NCI-H2081 treated with DMSO at 0.1 percent for 48 hours (cell line): Measurements from ENCODE around the gene GLI3.

Experiments used
- DNase-seq: peaks from one replicate; lab custom pipeline; 2025; lab: John Stamatoyannopoulos, UW

GLI3 gene

DNA sequence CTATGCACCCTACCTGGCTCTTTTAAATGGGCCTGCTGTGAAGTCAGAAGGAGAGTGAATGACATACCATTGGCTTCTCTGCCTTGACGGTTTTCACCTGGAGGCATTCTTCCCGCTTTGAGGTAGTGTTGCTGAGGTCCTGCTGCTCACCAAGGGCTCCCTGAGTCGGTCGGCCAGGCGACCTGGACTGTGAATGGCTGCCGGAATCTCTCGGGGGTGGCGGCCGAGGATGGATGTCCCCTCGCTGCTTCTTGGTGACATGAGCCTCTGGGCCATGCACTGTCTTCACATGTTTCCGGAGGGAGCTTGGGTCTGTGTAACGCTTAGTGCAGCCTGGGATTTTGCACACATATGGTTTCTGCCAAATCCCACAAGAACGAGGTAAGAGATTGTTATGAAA lies 264.7 kb downstream of the GLI3 start:
- no peak for DNase-seq

DNA sequence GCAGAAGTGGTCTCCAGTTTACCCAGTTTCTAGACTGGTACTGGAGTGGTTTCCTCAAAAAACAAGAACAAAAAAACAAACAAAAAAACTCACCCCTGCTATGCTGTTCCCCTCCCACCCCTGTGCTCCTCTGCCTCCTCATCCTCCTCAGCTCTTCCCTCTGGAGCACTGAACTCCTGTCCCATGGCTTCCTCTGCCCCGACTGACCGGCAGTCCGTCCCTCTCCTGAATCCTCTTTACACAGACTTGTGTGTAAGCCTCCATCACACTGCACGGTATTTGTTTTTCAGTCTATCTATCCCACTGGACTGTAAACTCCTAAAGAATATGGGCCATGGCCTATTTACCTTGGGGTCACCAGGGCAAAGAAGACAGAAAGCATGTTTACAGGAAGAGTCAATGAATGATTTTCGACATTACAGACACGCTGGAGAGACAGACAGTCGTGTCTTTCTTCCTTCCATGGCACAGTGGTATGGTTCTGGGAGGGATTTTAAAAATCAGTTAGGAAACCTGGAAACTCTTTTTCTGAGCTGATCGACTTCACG lies 265.3 kb downstream of the GLI3 start:
- no peak for DNase-seq

DNA sequence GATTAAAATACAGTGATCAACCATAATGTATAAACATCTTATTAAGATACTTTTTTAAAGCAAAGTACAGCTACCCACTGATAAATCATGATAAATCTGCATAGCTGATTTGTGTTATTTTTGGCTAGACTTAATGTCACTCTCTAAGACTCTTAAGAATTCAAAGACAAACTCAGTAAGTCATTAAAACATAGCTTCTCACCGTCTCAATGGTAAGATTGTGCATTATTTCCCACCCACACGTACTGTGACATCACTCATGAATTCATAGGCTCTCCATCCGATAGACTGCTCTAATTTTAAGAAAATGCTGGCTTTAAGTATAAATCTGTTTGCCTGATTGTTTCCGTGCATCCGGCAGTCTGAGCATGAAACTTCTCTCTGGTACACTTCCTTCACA lies 266.1 kb downstream of the GLI3 start:
- DNase-seq: no peak

DNA sequence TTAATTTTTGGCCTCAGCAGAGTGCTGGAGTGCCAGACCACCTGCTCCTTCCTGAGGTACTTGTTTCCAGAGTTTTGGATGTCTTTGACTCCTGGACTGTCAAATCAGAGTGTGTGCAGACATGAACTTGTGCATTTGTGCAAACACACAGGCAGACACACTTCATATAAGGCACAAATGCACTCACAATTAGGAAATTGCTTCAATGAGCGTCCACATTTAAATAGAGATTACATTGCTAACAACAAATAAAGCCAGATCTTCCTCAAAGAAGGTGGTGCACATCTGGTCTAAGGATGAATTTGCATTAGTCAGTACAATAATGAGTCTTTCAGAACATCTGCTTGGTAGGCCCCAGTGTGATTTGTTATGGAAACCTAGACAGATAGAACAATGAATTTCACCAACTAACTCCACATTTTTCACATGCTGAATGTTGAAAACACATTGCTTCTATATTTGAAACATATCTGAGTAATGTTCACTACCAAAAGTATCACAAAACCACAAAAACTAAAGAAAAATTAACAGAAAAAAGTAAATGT lies 267.4 kb downstream of the GLI3 start:
- DNase-seq: no peak

DNA sequence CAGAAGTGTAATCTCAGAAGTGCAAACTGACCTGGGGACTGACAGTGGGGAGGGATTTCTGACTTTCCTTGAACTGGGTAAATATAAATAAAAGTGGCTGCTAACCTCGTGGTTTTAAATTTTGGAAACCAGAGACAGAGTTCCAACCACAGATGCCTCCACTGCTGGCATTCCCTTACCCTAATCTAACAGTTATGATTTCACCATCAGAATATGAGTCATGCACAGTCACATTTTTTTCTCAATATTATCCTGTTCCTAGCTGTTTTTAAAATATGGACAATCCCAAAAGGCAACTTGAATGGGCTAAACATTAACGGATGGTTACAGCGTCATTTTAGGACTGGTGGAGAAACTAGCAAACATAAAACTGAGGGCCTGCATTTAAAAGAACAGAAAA lies 269.9 kb downstream of the GLI3 start:
- no peak for DNase-seq

DNA sequence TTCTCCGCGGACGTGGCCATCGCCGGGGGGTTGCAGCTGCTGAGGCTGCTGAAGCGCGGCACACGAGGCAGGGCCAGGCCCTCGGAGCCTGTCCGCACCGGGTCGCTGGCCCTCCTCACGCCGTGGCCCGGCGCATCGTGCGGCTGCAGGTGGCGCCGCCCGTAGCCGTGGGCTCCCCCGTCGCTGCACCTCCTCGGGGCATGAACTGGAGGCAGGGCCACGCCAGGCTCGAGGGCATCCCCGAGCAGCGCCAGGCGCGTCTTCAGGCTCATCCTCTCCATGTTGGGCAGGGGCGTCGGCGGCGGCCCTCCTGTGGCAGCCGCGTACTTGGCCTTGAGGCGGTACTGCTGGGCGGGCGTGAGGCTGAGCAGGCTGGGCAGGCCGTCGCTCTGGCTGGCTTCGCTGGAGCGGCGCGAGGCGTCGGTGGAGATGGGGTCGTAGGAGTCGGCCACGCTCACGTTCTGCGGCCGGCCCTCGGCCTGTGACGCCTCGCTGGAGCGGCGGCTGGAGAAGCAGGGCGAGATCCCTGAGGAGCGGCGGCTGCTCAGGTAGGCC lies 271.0 kb downstream of the GLI3 start:
- DNase-seq: no peak

DNA sequence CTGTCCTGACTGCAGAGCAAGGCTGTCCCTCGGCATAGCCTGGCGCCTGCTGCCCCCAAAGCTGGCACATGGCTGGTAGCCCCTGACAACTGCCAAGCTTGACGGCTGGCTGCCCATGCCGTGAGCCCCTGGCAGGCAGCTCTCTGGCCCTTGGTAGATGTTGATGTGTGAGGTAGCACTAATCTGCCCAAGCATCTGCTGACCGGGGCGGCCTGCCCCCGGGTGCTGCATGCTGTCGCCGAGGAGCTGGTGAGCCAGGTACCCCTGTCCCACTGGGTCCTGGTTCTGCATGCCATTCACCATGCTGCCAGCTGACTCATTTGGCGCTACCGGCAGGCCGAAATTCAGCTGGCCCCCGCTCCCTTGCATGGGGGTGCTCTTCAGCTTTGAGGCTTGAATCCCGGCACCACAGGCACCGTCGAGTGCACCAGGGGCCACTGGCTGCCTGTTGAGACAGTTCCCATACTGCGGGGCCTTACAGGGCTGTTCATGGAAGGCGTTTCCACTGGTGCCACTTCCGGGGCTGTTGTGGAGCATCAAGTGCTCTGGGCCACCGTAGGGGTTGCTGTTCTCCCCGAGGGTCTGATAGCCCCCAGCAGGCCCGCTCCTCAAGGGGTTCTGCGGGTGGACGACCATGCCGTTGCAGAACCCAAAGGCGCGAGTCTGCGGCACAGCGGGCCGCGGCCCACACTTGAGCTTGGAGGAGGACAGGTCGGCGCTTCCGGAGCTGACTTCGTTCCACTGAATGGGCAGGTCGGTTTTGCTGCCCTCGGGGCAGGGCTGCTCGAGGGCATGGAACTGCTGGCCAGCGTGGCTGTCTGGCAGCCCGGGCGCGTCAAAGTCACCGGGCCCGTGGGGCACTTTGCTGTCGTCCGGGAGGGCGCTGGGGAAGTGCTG lies 271.9 kb downstream of the GLI3 start:
- no peak for DNase-seq

DNA sequence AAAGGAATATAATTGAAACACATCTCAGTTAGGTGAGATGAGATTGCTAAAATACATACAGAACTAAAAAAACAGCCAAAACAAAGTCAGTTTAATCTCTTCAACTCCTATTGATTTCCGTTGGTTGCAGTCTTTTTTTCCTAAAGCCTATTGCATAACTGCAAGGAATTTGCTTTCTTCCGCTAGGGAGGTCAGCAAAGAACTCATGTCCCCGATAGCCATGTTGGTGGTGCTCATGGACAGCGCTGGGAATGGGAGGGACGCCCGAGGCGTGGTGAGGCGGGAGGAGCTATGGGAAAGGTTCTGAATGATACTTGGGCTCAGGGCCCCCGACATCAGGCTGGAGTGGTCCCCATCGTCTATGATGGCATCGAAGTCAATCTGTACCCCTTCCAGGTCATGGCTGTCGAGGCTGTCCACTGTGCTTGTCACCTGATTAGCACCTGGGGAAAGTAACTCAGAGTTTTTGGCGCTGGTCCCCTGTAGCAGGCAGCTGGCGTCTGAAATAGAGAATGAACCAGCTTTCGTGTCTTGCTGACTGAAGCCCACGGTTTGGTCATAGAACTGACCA lies 272.7 kb downstream of the GLI3 start:
- DNase-seq: no peak

DNA sequence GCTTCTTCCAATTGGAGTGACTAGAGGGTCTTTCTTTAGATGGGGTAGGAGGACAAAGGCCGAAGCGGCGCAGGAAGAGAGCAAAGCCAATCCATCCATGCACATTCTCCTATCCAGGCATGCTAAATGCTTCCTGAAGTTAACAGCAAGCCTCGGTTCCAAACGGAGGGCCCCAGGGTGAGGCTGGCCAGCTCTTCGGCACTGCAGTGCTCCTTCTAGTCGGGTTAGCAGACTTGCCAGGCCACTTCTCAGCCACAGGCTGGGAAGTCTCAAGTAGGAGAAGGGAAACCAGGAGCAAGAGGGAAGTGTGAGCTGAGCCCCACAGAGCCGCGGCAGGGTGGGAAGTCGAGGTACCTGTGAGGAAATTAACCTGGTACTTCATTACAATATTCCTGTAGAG lies 280.3 kb downstream of the GLI3 start:
- no peak for DNase-seq

DNA sequence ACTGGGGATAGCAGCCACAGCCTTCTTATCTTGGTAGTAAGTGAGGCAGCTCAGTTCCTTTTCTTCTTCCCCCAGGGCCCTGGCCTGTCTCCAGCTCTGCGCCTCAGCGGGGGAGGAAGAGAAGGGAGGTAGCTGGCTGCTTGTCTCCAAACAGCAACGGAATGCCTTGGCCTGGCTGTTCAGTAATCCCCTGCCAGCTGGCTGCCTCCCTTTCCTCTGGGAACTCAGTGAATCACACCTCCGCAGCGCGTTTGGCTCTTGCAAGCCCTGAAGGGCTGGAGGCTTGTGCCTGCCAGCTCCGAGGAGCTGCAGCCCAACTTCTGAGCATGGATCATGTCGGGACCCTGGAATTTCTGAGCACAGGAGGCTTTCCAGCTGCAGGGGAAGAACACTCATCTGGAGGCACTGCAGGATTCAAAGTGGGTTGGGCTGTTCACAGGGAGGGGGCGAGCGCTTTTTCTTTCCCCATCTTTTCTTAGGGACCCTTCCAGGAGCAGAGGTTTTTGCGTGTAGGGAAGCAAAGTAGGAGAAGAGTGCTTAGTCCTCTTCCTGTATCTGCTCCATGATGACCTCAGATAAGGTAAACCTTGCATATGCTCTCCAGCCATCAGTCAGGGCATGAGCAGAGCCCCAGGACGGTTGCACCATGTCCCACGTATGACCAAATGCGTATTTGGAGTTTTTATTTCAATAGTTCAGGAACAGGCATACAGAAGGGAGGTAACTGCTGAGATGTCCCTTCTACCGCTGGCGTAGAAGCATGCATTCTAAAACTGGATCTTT lies 280.9 kb downstream of the GLI3 start:
- DNase-seq: no peak

DNA sequence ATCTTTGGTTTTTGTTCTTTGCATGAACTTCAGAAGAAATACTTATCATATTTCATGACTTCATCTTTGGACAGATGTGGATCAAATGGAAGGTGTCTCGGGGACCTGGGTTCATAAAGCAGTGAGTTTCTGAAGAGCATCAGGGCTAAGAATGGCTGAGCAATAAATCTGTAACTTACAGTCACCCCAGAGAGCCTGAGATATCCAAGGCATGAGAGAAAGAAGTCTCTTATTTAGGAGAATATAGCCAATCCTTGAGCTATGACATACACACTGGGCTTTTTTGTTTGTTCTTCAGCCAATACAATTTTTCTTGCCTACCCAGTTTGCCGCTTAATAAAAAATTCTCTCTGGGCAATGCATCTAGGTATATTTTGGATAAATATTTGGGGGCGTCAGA lies 281.6 kb downstream of the GLI3 start:
- no peak for DNase-seq

DNA sequence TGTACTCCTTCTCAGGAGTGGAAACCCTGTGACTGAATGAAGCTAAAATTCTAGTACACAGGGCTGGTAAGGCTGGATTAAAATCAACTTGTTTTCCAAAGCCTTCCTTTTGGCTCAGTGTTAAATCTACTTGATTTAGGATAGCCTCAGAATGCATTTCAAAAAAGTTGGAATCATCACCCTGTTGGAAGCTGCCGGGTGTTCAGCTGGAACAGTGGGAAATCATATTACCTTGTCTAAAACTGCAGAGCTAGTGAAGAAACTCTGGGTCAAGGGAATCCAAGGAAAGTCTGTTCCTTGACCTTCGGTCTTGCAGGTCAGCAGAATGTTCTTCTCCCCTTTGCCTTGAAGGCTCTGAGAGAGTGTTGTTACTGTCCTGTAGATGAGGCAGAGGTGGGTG lies 282.0 kb downstream of the GLI3 start:
- no peak for DNase-seq

DNA sequence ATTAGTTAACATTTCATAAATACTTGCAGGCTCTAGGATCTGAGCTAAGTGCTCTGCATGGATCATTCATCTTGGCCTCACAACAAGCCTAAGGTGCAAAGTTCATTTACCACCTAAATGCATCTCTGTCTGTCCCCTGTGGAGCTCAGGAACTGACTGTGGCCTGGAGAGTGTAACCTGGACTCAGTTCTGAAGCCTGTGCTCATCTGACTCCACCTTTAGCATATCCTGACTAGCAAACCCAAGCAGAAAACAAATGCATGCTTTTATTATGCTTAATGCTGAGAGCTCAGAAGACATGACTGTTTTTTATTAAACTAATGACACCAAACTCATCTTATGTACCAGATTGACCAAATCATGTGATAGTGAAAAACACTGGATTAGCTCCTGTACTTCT lies 288.5 kb downstream of the GLI3 start:
- no peak for DNase-seq

DNA sequence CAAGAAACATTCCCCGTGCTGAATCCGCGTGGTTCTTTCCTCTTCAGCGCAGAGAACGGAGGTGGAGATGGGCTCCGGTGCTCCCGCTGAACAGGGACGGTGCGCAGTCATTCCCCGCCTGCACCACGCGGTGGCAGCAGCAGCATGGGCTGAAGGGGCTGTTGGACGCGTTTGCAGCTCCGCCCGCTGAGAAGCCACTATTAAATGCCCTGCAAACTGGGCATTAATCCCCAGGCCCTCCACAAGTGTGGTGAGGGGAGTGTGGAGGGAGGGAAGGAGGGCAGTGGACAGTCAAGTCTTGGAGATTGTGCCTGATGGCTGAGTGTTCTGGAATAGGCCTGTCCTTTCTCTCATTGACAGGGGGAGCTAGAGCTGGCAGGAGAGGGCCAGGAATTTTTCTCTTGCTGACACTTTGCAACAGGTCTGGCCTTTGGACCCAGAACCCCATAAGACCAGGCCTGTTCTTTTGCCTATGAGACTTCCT lies 293.9 kb downstream of the GLI3 start:
- no peak for DNase-seq

DNA sequence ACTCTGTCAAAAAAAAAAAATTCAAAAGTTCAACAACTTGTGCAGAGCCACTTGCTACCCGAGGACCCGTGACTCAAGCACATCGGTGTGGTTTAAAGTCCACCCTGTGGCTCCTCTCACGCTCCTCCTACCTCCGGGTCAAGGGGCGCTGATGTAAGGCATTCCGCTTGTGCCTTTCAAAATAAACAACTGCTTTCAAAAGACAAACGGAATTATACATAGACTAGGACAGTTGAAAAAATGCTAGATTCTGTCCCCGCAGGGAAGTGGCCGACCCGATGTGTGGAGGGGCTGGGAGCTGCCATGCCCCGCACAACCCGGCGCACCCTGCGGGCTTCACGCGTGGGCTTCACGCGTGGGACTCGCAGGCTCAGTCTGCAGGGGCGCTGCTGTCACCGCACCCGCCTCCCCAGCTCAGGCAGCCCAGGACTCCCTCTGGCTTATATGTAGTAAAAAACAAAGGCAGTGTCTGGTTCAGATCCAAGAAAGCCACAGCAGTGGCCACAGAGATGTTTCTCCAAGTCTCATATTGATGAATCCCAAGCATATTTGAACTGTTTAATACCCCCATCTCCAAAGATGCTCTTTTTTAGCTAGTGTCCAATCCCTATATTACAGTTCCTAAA lies 294.4 kb downstream of the GLI3 start:
- no peak for DNase-seq

DNA sequence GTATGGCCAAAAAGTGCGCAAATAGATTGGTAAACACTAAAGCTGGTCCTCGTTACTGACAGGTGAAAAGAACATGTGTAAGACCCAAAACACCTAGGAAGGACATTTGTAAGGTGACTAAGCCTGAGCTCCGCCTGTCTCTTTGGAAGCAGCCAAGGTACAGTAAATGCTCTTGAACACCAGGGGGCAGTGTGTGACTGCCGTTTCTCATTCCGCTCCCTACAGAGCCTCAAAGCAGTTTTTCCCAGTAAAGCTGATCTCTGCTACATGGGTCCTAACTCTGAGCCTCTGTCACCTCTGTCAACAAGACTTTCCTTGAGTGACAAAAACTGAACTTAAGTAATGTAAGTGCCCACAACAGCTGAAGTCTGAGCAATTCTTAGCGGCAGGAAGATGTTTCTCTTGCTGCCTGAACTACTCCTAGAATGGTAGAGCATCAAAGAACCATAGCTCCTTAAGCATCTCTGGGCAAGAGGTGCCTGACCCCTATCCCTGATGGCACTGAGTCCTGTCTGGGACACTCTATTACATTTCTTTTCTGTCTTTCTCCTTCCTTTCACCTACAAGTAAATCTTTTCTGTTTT lies 296.2 kb downstream of the GLI3 start:
- no peak for DNase-seq

DNA sequence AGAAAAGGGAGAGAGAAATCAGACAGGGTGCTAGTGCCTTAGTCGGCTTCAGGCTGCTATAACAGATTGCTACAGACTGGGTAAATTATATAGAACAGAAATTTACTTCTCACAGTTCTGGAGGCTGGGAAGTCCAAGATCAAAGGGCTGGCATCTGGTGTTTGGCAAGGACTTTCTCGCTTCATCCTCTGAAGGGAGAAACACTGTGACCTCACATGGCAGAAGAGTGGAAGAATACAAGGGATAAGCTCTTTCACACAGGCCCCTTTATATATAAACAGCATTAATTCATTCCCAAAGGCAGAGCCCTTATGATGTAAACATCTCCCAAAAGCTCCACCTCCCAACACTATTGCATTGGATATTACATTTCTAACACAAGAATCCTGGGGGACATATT lies 298.6 kb downstream of the GLI3 start:
- DNase-seq: no peak

DNA sequence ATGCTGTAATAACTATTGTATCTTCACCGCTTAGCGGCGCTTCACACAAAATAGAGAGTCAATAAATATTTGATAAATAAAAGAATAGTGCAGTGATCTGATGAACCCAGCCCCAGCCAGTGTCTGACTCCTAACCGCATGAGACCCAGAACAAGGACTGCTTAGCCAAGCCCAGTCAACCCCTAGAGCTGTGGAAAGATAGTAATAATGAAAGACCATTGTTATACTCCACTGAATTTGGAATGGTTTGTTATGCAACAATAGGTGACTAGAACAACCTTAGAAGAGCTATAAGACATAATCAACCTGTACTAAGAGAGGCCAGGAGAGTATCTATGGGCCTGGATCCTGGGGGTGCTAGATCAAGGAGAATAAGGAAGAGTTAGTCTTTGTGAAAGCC lies 303.6 kb downstream of the GLI3 start:
- no peak for DNase-seq

DNA sequence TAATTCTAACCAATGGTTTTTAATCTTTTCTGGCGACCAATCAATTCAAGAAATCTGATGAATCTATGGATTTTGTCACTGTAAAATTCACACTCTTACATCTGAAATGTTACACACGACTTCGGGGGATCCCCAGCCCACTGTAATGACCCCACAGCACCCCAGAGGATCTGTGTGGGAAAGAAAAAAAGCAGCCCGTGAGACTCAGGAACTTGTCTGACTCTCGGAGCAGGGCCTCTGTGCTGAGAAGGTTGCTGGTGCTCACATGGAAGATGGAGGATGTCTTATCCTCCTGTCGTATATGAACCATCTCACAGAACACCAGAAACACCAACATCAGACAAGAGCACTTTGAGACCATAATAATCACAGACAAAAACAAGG lies 305.8 kb downstream of the GLI3 start:
- no peak for DNase-seq

DNA sequence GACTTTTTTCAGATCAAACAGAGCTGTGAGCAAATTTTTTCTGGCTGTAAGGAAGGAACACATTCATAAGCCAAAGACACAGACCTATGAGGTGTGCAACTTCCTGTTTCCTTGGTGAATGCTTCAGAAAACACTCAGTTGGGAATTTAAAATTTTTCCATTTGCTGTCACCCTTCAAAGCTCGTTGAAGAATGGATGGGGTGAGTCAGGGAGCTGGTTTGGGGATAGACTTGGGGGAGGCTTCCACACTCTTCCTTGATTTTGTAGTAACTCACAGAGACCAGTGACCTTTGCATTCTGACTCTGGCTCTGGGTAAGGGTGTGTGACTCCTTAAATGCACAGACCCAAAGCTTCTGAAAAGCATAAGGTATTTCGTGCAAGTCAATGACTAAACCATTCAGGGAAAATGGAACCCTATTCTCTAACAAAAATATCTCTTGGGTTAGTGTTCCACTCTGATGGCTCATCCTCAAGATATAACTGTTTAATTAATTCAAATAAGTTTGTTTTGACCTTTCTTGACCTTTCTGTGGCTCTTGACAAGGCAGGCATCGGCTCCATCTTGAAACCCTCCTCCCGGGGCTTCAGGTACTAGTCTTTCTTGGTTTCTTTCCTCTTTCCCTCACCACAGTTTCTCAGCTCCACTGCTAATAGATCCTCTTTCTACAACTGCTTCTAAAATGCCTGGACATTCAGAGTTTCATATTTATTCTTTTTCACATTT lies 306.3 kb downstream of the GLI3 start:
- DNase-seq: no peak

DNA sequence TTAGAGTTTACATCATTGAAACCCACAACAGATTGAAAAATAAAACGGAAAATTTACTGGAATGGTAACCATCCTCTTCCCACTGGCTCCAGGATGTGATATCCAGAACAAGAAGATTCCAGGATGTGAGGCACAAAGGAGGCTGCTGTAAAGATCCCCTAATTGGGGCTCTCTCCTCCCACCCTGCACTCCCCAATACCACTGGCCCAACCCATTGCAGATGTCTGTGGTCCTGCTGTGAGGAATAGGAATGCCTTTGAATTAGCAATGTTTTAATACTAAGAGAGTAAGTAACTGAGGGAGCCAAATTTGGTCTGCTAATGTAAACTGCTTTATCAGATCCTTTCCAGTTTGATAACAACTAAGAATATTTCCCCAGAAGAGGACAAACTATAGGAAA lies 308.2 kb downstream of the GLI3 start:
- no peak for DNase-seq
